Testis (tissue), 2 donors: ENCODE measurements around the gene CWC25.

ENCODE experiments used
- POLR2A ChIP-seq: fragments of 450-650 bp; IDR thresholded peaks from one replicate; pipeline ENCODE4 v1.6.1; 2017; ENCODE audit warnings: antibody characterized with exemption, mild to moderate bottlenecking, moderate library complexity
- TF ChIP-seq, protein P1 (sequence below), 3 experiments: fragments of 450-650 bp in 2 of 3; fragments of 200-600 bp in 1 of 3; sonication (generic) in 1 of 3; IDR thresholded peaks; one replicate each; pipeline ENCODE4 v1.5.1; 2016 to 2019; ENCODE audit warnings: antibody characterized with exemption in 3 of 3, mild to moderate bottlenecking in 2 of 3, moderate library complexity in 1 of 3

DNA sequence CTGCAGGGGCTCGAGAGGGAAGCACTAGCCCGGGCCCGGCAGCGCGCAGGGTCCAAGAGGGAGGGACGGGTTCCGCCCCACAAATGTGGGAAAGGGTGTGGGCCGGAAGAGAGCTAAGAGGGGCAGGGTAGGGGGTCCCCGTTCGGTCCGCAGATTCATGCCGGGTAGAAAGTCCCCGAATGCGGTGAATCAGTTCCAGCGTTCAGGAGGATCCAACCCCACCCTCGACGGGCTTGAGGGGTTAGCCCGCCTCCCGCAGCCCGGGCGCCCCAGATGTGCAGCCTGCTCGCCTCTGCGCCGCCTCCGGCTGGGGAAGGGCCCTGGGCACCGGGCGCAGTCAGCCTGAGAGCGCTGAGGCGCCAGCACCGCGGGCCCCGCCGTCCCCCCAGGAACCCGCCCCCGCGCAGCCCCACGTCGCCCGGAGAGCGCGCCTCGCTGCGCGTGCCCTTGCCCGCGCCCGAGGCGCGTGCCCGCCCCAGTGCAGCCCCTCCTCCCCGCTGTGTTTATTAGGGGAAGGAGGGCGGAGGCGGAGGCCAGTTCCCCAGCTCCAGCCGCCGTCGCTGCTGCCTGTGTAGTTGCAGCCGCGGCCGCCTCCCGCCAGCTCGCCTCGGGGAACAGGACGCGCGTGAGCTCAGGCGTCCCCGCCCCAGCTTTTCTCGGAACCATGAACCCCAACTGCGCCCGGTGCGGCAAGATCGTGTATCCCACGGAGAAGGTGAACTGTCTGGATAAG is 44.6 kb upstream of the CWC25 start, which contains the start of gene LASP1:
- peak; percentile 47 for TF ChIP-seq POLR2A
- TF ChIP-seq, protein P1, sequence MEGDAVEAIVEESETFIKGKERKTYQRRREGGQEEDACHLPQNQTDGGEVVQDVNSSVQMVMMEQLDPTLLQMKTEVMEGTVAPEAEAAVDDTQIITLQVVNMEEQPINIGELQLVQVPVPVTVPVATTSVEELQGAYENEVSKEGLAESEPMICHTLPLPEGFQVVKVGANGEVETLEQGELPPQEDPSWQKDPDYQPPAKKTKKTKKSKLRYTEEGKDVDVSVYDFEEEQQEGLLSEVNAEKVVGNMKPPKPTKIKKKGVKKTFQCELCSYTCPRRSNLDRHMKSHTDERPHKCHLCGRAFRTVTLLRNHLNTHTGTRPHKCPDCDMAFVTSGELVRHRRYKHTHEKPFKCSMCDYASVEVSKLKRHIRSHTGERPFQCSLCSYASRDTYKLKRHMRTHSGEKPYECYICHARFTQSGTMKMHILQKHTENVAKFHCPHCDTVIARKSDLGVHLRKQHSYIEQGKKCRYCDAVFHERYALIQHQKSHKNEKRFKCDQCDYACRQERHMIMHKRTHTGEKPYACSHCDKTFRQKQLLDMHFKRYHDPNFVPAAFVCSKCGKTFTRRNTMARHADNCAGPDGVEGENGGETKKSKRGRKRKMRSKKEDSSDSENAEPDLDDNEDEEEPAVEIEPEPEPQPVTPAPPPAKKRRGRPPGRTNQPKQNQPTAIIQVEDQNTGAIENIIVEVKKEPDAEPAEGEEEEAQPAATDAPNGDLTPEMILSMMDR (IDR thresholded peaks at IDR 0.05), result no peak
